Activated CD8-positive, alpha-beta T cell treated with anti-CD3 and anti-CD28 coated beads for 36 hours (primary cell): ENCODE data around the gene PNKD. TPM values are rescaled to one million over a fixed set of nuclear protein-coding genes. Genes with fewer than 3 reads are reported as not detected.

Source experiments
- ATAC-seq: fragments of 200-7000 bp; cut with Tn5 transposase; one replicate; pipeline ENCODE4 v1.10.0; 2021; ENCODE audit warnings: mild to moderate bottlenecking, moderate library complexity
- CTCF ChIA-PET: fragments of 350-600 bp; sonication (Branson Sonifier 250); formaldehyde crosslinking; loops from one replicate; lab custom pipeline; 2021; ENCODE audit warnings: antibody characterized with exemption; lab: Charles Lee
- POLR2A ChIA-PET: fragments of 350-600 bp; sonication (Branson Sonifier 250); formaldehyde crosslinking; loops from one replicate; lab custom pipeline; 2021; ENCODE audit warnings: antibody characterized with exemption; lab: Charles Lee
- DNase-seq: peaks from one replicate; pipeline ENCODE4 v3.0.0-alpha.2; 2020
- H3K27ac Mint-ChIP-seq: one replicate; pipeline ENCODE4 v1.8.0; 2021; ENCODE audit warnings: mild to moderate bottlenecking, mixed read lengths
- H3K27me3 Mint-ChIP-seq: one replicate; pipeline ENCODE4 v1.8.0; 2021; ENCODE audit warnings: mixed read lengths
- H3K36me3 Mint-ChIP-seq: one replicate; pipeline ENCODE4 v1.8.0; 2021; ENCODE audit warnings: low read depth, mixed read lengths
- H3K4me1 Mint-ChIP-seq: one replicate; pipeline ENCODE4 v1.8.0; 2021; ENCODE audit warnings: low read depth, mixed read lengths
- H3K4me3 Mint-ChIP-seq: one replicate; pipeline ENCODE4 v1.8.0; 2021; ENCODE audit warnings: mild to moderate bottlenecking, moderate library complexity, mixed read lengths
- H3K9me3 Mint-ChIP-seq: one replicate; pipeline ENCODE4 v1.8.0; 2021; ENCODE audit warnings: mixed read lengths
- intact Hi-C: fragments of 100-400 bp; cut with micrococcal nuclease; formaldehyde crosslinking; loops from one replicate; pipeline ENCODE4 v1.10.0; 2022
- total RNA-seq, 2 experiments: library from RNA; stranded (reverse); gene quantifications; one replicate each; pipeline ENCODE4 v1.2.3, GENCODE V29; 2021
- TF ChIP-seq, protein P1 (sequence below): fragments of 200-600 bp; IDR thresholded peaks from one replicate; pipeline ENCODE4 v1.8.0; 2022; ENCODE audit warnings: antibody characterized with exemption, mild to moderate bottlenecking

Gene PNKD
- total RNA-seq, 2 experiments from 2014 or later: 19.8 to 24.4 TPM

DNA sequence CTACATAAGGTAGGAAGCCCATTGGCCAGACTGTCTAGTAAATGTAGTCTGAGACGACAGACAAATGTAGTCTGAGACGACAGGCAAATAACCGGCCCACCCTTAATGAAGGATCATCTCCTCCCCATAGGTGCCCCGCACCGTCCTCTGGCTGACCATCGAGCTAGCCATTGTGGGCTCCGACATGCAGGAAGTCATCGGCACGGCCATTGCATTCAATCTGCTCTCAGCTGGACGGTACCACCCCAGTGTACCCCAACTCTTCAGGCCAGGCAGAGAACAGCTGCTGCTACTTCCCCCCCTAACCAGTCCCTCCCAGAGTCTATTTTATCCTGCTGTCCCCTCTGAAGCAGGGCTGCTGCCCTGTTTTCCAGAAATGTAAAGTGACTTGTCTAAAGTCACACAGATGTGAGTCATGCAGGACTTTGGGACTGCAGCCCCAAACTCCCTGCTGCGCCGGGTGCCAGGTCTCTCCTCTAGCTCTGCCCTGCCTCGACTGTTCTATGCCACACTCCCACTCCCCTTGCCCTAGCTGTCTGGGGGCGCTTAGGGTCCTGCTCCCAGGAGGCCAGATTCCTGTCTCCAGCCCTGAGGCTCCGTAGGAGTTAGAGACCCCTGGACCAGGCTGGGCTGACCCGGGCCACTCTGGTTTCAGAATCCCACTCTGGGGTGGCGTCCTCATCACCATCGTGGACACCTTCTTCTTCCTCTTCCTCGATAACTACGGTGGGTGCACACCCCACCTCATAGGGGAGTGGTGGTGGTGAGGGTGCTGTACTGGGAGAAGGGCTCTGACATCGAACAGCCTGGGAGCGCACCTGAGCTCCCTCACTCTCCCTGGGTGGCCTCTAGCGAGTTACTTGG is 116.4 kb downstream of the PNKD start:
- Mint-ChIP-seq H3K9me3 (no peaks in the 10 kb centered on the region), H3K27me3 (peaks cover 4% of the 10 kb centered on the region), H3K36me3 (no peaks in the 10 kb centered on the region), H3K4me1 (peaks cover 7% of the 10 kb centered on the region), H3K27ac (peak overlapping the region; percentile 45), H3K4me3 (peak overlapping the region; percentile 42)
- ChIA-PET POLR2A (interaction anchor here (0.8 to 1.6 kb wide), 2 partner anchors 10 to 71 kb away, joined by 4 to 6 read pairs; no protein-coding TSS in a partner anchor), CTCF (interaction anchor here (1.0 kb wide), 2 partner anchors 30 to 85 kb away, joined by 4 to 5 read pairs; partner anchors contain the start of gene CATIP)
- ATAC-seq (no peak), DNase-seq (no peak)
- intact Hi-C loops: no loop called here
- TF ChIP-seq, protein P1, sequence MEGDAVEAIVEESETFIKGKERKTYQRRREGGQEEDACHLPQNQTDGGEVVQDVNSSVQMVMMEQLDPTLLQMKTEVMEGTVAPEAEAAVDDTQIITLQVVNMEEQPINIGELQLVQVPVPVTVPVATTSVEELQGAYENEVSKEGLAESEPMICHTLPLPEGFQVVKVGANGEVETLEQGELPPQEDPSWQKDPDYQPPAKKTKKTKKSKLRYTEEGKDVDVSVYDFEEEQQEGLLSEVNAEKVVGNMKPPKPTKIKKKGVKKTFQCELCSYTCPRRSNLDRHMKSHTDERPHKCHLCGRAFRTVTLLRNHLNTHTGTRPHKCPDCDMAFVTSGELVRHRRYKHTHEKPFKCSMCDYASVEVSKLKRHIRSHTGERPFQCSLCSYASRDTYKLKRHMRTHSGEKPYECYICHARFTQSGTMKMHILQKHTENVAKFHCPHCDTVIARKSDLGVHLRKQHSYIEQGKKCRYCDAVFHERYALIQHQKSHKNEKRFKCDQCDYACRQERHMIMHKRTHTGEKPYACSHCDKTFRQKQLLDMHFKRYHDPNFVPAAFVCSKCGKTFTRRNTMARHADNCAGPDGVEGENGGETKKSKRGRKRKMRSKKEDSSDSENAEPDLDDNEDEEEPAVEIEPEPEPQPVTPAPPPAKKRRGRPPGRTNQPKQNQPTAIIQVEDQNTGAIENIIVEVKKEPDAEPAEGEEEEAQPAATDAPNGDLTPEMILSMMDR: no peak

DNA sequence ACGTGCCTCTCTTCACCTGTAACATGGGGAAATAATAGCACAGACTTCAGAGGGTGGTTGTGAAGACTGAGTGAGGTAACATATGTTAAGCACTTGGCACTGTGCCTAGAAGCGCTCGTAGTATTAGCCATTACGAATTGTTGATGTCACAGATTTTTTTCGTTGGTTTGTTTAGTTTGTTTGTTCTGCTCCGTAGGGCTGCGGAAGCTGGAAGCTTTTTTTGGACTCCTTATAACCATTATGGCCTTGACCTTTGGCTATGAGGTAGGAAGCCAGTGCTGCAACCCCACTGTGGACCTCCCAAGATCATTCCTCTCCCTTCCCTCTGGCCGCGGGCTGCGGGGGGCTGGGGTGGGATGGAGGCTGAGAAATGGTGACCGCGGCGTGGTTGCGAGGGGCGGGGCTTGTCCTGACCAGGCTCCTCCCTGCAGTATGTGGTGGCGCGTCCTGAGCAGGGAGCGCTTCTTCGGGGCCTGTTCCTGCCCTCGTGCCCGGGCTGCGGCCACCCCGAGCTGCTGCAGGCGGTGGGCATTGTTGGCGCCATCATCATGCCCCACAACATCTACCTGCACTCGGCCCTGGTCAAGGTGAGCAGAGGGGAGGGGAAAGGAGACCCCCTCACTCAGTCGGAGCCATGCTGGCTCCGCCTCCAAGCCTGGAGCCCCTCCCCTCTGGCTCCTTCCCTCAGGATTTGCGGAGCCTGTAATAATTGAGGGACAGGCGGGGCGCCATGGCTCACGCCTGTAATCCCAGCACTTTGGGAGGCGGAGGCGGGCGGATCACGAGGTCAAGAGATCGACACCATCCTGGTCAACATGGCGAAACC is 117.3 kb downstream of the PNKD start:
- H3K36me3 Mint-ChIP-seq: no peaks in the 10 kb centered on the region
- H3K27me3 Mint-ChIP-seq: peaks cover 4% of the 10 kb centered on the region
- ChIA-PET CTCF (no interaction called here), POLR2A (interaction anchor here (0.8 to 1.6 kb wide), 2 partner anchors 9 to 72 kb away, joined by 4 to 6 read pairs; no protein-coding TSS in a partner anchor)
- no peaks in the 10 kb centered on the region for H3K9me3 Mint-ChIP-seq
- peaks cover 7% of the 10 kb centered on the region for H3K4me1 Mint-ChIP-seq
- H3K27ac Mint-ChIP-seq: peak overlapping the region; percentile 45
- TF ChIP-seq, protein P1: no peak
- intact Hi-C loops: no loop called here
- peak; percentile 78 for ATAC-seq
- peak overlapping the region; percentile 42 for H3K4me3 Mint-ChIP-seq
- peak; percentile 43 for DNase-seq

DNA sequence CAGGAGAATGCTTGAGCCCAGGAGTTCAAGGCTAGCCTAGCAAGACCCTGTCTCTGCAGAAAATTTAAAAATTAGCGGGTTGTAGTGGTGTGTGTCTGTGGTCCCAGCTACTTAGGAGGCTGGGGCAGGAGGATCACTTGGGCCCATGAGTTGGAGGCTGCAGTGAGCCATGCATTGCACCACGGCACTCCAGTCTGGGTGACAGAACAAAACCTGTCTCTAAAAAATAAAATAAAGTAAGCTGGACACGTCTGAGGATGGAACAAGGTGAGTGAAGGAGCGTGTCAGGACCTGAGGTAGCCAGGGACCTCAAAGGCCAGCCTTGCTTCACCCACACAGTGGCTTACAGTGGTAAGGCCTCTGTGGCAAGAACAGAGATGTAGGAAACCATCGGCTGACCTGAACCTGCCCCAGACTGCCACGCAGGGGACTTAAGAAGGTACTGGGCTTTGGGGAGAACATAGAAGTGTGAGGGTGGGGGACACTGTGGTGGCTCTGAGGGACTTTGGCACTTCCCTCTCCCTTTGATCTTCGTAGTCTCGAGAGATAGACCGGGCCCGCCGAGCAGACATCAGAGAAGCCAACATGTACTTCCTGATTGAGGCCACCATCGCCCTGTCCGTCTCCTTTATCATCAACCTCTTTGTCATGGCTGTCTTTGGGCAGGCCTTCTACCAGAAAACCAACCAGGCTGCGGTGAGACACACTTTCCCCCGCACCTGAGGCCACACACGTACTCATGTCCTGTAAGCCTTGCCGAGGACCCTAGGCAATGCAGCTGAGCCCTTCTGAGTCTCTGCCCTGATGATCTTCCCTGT is 119.2 kb downstream of the PNKD start:
- DNase-seq: no peak
- ATAC-seq: no peak
- intact Hi-C loops: no loop called here
- no peak overlapping the region for H3K27ac Mint-ChIP-seq
- H3K4me1 Mint-ChIP-seq: peaks cover 19% of the 10 kb centered on the region
- TF ChIP-seq, protein P1: no peak
- H3K36me3 Mint-ChIP-seq: no peaks in the 10 kb centered on the region
- ChIA-PET POLR2A (interaction anchor here (0.6 kb wide), 1 partner anchor 16 kb away, joined by 3 read pairs; no protein-coding TSS in a partner anchor), CTCF (interaction anchor here (0.8 to 1.3 kb wide), 3 partner anchors 23 to 118 kb away, joined by 3 to 4 read pairs (median 3); no protein-coding TSS in a partner anchor)
- no peak overlapping the region for H3K4me3 Mint-ChIP-seq
- no peaks in the 10 kb centered on the region for H3K9me3 Mint-ChIP-seq
- peaks cover 4% of the 10 kb centered on the region for H3K27me3 Mint-ChIP-seq

DNA sequence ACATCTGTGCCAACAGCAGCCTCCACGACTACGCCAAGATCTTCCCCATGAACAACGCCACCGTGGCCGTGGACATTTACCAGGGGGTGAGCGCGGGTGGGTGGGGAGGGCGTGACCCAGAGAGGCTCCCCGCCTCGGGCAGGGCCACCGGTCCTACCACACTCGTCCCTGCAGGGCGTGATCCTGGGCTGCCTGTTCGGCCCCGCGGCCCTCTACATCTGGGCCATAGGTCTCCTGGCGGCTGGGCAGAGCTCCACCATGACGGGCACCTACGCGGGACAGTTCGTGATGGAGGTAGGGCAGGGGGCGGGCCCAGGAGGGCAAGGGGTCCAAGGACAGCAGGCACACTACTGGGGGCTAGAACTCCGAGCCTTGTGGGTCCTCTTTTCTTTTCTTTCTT is 120.9 kb downstream of the PNKD start:
- ChIA-PET POLR2A (no interaction called here), CTCF (no interaction called here)
- intact Hi-C loops: no loop called here
- Mint-ChIP-seq H3K27ac (no peak overlapping the region), H3K9me3 (no peaks in the 10 kb centered on the region), H3K4me1 (peaks cover 27% of the 10 kb centered on the region), H3K27me3 (peaks cover 4% of the 10 kb centered on the region), H3K4me3 (no peak overlapping the region), H3K36me3 (no peaks in the 10 kb centered on the region)
- TF ChIP-seq, protein P1: no peak
- DNase-seq (no peak), ATAC-seq (no peak)
